Measurements from ENCODE around the gene PDC.
"Not testable (repeated sequence)": the region's sequence is repeated elsewhere in the genome, so short reads cannot be mapped to it uniquely, and the experiment has no call there.

PDC gene

GRCh38 chr1:186465491-186465890, 4.6 kb upstream of the PDC start:
- DNase-seq = not testable (repeated sequence)

- DNase-seq = no peak
Measured at GRCh38 chr1:186463926-186464325, 3.0 kb upstream of the PDC start.

GRCh38 chr1:186463511-186463910, 2.6 kb upstream of the PDC start:
- DNase-seq = no peak

GRCh38 chr1:186459161-186459560, 1.8 kb downstream of the PDC start:
- DNase-seq = not testable (repeated sequence)

GRCh38 chr1:186456729-186457255, 4.1 kb downstream of the PDC start:
- no peak for DNase-seq

- no peak for DNase-seq
Measured at GRCh38 chr1:186454981-186455380, 5.9 kb downstream of the PDC start.

- DNase-seq = no peak
Measured at GRCh38 chr1:186446152-186446551, 14.8 kb downstream of the PDC start.

- DNase-seq = no peak
Measured at GRCh38 chr1:186443638-186444037, 17.3 kb downstream of the PDC start.

GRCh38 chr1:186442651-186443375, 18.1 kb downstream of the PDC start:
- DNase-seq = no peak

GRCh38 chr1:186440584-186440983, 20.3 kb downstream of the PDC start:
- DNase-seq = no peak

- no peak for DNase-seq
Measured at GRCh38 chr1:186438567-186438966, 22.3 kb downstream of the PDC start.

GRCh38 chr1:186435336-186435735, 25.6 kb downstream of the PDC start:
- no peak for DNase-seq

- DNase-seq = no peak
Measured at GRCh38 chr1:186429017-186429416, 31.9 kb downstream of the PDC start.

GRCh38 chr1:186426118-186426517, 34.8 kb downstream of the PDC start:
- DNase-seq = no peak

GRCh38 chr1:186424539-186424938, 36.4 kb downstream of the PDC start:
- no peak for DNase-seq

GRCh38 chr1:186421446-186421845, 39.5 kb downstream of the PDC start:
- DNase-seq = no peak

GRCh38 chr1:186420923-186421322, 40.0 kb downstream of the PDC start:
- no peak for DNase-seq

- no peak for DNase-seq
Measured at GRCh38 chr1:186420311-186420710, 40.6 kb downstream of the PDC start.

- no peak for DNase-seq
Measured at GRCh38 chr1:186418503-186418902, 42.4 kb downstream of the PDC start.

GRCh38 chr1:186413319-186413718, 47.6 kb downstream of the PDC start:
- DNase-seq = no peak

GRCh38 chr1:186409091-186409490, 51.8 kb downstream of the PDC start:
- no peak for DNase-seq

GRCh38 chr1:186404454-186405051, 56.4 kb downstream of the PDC start:
- DNase-seq = no peak

- DNase-seq = no peak
Measured at GRCh38 chr1:186403632-186404031, 57.3 kb downstream of the PDC start.

GRCh38 chr1:186401446-186401845, 59.5 kb downstream of the PDC start:
- not testable (repeated sequence) for DNase-seq

Measured in right hindlimb (tissue), 1 donor.